Fibroblast of gingiva (primary cell): ENCODE measurements around the gene FCN1.

Source experiments
- DNase-seq: peaks from one replicate; pipeline ENCODE4 v3.0.0-alpha.2; 2011; ENCODE audit warnings: low read depth

Gene FCN1

GRCh38 chr9:134913713-134914500 is 3.8 kb downstream of the FCN1 start:
- no peak for DNase-seq

DNA sequence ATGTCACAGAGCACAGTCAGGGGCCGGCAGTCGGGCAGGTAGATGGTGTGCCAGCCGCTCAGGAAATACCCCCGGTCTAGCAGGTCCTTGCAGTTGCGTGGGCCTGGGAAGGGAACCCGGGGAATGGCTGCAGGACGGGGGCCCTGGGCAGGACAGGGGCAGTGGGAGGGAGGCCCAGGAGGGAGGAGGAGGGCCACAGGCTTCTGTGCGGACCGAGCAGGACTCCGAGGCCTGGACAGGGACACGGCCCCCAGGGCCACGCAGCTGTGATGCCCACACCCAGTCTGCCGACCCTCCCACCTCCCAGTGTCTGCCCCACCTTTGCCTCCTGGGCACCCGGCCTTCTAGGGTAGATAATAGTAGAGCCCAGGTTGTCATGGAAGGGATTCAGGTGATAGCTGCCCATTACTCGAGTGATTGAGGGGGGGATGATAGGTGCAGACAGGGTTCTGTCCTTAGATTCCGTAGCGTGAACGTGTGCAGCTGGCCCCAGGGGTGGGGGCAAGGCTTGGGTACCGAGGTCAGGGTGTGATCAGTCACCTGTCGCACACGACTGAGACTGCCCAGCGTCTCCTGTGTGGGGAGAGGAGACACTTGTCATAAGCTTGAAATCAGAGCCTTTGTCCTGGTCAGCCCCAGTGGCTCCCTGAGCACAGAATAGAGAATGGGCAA is 4.5 kb downstream of the FCN1 start:
- no peak for DNase-seq

DNA sequence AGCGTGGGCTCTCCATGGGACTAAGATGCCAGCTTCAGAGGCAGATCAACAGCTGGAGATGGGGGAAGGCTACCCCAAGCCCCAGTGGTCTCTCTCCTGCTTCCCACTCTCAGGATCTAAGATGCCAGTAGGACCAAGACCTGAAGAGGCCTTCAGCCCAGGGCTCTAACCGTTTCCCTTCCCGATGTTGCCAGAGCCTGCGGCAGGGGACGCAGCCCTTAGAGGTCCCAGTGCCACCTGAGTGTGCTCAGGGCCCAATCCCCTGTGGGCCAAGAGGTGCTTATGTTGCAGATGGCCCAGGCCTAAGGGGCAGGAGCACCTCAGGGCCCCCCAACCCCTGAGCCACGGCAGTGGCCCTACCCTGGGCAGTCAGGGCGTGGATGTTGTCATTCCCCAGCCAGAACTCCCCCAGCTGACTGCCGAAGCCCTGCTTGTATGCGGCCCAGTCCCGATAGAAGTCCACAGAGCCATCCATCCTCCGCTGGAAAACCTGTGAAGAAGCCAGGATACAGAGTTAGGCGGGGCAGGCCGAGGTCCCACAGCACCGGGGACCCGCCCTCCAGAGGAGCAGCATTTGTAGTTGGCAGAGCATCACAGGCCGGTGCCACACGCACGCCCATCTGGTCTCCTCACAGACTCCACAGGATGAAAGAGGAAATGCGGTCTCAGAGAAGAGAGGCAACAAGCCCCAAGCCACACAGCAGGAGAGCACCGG is 5.4 kb downstream of the FCN1 start:
- DNase-seq: no peak

- DNase-seq: no peak
Measured at GRCh38 chr9:134909511-134910481, 7.9 kb downstream of the FCN1 start.

- no peak for DNase-seq
Measured at GRCh38 chr9:134908524-134909309, 9.0 kb downstream of the FCN1 start.

DNA sequence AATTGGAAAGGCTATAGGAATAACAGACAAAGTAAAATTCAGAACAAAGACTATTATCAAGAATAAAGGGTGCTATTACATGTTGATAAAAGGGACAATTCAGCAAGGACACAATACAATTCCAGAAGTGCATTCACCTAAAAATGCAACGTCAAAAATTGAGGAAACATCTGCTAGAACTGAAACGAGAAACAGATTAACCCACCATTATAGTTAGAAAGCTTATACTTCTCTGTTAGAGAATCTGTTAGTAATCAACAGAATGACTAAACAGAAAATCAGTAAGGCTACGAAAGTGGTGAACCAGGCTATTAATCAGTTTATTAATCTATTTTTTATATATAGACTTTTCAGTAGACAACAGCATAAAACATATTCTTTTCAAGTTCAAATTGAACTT is 14.8 kb downstream of the FCN1 start:
- no peak for DNase-seq

DNA sequence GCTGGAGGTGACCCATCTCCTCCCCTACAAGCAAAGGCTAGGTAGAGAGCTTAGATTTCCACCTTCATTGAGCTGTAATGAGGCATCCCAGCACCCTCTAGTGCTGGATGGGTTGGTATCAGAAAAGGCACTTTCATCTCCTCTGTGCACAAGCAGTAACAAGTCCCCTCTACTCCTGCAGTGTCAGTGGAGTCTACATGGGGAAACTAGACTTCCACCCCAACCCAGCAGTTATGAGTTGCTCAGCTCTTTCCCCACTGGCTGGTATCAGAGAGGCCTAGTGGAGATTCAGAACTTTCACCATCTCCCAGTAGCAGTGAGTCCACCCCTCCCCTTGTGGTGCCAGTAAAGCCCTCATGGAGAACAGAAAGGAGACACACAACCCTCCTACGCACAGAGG is 17.9 kb downstream of the FCN1 start:
- no peak for DNase-seq

DNA sequence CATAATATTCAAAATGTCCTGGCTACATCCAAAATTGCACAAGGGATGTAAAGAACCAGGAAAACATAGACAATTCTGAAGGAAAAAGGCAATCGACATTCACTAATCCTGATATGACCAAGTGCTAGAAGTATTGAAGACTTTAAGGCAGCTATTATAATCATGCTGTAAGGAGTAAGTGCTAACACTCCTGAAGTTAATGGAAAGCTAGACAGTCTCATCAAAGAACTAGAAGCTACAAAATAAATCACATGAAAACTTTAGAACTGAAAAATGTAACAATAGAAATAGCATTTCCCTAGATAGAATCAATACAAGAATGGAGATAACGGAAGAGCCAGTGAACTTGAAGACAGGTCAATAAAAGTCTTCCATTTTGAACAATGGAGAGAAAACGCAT is 18.5 kb downstream of the FCN1 start:
- no peak for DNase-seq

- no peak for DNase-seq
Measured at GRCh38 chr9:134898319-134898718, 19.4 kb downstream of the FCN1 start.

DNA sequence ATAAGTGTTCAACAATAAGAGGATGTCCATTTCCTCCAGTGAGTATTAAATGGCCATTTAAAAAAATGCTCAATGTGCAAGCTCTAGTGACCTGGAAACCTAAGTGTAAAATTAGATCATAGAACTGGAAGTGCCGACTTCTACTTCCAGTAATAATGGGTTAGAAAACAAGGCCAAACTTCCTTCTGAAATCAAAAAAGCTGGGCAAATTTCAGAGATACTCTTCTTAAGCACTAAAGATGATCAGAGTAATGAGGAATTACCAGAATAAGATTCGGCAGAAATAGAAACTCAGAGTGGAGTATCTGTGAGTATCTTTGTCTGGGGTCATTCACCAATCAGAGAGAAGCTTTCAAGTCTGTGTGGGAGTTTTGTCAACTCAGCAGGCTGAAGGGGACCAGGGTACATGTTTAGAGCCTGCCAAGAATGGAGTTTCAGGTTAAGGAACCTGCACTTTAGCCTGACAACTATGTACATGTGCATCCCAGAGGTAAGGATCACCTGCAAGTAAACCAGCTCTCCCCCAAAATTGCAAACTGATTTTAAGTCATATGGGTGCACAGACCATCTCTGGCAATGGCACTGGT is 20.0 kb downstream of the FCN1 start:
- no peak for DNase-seq

GRCh38 chr9:134896834-134897583 is 20.7 kb downstream of the FCN1 start:
- no peak for DNase-seq

DNA sequence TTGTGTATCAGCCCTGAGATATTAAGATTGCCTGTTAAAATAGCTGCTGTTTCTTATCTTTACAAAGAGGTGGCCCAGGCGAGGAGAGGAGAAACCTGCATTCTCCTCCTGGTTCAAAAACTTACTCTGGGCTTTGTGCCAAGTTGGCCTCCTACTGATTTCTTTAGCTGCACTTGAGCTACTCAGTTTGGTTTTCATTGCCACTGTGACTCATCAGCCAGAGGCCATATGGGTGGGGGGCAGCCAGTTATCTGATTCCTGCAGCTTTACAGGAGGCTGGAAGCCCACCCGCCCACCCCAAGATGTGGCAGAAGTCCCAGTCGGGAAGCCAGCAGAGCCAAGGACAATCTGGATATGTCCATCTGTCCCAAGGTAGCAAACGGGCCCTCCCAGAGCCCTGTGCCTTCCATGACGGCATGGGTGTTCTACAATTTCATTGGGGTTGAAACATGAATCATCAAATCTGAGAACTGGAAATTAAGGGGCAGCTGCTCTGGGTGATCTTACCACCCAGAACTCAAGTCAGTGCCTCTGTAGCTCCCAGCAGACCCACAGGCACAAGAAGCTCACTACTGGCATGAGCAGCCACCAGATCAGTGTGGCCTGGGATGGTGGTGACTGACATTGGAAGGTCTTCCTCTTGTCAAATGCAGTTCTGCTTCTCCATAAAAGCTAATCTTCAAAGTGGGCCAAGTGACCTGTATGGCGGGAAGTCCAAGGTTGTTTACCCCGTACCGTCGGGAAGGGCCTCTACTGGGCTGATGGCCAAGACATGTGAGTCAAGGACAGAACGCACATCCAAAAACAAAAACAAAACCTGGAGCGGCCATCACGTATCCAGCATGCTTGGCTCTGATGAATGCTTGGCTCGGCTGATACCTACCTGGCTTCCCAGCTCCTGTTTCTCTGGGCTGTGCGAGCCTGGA is 21.5 kb downstream of the FCN1 start:
- DNase-seq: peak; percentile 54

DNA sequence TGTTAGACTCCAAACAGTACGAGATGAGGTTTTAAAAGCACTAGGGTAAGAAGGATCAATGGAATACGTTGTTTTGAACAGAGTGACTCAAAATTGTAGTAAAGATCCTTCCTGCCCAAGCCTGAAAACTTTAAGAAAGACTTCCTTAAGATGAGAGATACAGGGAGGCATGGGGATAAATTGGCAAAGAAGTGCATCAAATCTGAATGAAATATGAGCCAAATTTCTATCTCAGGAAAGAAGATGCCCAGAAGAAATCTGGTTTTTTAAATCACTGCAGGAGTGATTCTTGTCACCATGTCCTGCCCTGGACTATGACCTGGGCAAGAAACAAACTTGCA is 22.2 kb downstream of the FCN1 start:
- no peak for DNase-seq

DNA sequence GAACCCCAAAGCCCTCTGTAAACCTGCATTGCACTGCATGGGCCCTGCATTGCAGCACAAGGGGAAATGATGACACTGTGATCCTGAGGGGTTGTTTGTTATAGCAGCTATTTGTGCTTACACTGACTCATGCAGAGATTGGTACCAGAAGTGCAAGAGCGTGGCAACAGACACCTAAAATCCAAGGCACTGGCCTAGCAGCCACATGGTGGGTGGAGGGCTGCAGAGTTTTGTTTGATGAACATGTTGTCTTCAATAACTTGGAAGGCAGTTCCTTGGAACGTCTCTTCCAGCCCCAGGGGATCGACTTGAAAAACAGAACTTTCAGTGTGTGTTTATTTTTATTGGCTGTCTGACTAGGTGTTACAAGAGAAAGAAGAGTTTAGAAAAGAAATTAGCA is 22.6 kb downstream of the FCN1 start:
- DNase-seq: peak; percentile 64

DNA sequence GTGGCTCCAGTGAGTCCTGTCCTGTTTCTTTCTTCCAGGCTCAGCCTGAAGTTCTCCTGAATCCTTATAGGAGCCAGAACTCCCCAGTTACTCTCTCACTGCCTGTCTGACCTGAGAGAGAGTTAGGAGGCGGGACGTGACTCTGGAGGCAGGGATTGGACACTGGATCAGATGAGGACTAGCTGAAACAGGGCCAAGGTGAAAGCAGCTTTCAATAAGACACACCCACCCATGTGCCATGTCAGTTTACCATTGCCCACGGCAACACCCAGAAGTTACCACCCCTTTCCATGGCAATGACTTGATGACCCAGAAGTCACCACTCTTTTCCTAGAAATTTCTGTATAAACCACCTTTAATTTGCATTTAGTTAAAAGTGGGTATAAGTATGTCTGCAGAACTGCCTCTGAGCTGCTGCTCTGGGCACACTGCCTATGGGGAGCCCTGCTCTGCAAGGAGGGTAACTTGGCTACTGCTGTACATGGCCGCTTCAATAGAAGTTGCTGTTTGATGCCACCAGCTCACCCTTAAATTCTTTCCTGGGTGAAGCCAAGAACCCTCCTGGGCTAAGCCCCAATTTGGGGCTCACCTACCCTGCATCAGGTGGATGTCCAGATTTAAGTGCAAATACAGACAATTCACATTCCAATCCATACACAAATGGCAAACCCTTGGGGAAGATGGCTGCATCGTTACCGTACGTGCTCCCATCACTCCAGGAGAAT is 23.4 kb downstream of the FCN1 start:
- DNase-seq: no peak

GRCh38 chr9:134892820-134893420 is 24.8 kb downstream of the FCN1 start:
- no peak for DNase-seq

DNA sequence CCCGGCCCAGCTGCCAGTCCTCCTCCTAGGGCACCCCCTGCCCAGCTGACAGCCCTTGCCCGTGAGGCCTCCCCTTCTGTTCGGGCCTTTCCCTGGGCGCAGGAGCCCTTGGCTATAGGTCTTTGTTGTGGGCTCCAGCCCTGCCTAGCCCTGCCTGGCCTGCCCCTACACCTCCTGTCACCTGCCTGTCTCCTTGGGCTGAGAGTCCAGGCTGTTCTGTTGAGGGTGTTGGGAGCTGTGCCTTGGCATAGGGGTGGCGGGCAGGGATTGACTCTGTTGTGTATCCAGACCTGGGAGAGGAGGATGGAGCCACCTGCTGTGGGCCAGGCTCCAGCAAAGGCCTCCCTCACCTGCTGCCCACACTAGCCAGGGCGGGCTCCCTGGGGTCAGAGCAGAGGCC is 25.5 kb downstream of the FCN1 start:
- DNase-seq: no peak

DNA sequence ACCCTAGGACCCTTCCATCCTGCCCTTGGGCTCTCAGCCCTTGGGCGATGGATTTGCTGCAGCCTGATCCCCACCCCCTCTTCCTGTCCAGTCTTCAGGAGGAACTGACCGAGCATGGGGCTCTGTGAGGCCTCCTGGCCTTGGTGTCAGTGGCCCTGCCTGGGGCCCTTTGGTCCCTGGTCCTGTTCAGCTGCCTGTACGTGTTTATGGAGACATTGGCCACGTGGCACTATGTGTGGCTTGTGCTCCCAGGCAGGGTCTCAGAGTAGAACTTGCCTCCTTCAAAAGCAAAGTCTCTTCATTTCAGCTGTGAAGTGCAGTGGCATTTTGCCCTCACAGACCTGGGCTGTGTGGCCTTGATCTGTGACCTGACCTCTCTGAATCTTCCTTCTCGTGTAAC is 26.0 kb downstream of the FCN1 start:
- DNase-seq: no peak
